ENCODE measurements around the gene RFT1.

DNA sequence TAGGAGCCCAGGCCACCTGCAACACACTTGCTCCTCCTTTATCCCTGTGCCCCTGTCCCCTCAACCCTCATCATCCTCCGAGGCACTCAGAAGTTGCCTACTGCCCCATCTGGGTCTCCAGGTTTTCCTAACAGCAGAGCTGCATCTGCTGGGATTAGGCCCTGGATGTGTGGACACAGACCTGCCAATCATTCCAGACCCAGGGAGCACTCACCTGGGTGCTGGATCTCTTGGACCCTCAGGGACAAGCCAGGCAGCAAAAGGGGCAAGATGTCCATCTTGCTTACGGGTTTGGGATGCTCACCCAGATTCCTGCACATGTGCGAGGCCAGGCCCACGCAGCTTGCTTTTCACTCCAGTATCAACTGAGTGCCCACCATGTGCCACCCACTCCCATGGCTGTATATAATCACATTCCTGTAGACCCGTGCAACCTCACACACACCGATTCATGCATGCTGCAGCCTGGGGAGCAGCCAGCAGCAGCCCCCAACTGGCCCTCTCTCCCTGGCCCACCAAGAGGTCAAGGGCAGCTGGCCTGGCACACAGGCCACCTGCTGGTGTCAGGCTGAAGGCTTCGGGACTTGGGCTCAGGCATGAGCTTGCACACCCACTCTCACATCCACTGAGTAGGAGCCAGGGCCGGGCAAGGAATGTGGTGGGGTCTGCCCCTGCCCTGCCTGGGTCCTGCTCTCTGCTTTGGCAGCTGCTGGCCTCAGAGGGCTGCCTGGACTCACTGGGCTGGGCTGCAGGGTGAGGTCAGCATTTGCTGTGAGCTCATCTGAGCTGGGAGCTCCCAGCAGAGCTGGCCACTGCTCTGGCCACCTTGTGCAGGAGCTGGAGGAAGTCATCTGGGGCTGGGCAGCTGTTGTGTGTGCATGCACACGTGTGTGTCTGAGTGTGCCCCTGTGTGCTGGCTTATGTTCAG lies 45.6 kb upstream of the RFT1 start:
- TF ChIP-seq CTCF (conservative IDR thresholded peaks at IDR 0.05 in 1 of 2, IDR thresholded peaks at IDR 0.05 in 1 of 2; ENCODE audit: extremely low read depth in 1 of 2, insufficient read depth in 1 of 2, low read depth in 1 of 2, low read length in 2 of 2), result no peak
- no peak for TF ChIP-seq EZH2 (IDR thresholded peaks at IDR 0.05; ENCODE audit: borderline replicate concordance, low read length)

Measured in mammary epithelial cell (primary cell).